Measurements from ENCODE around the gene BROX. TPM values are rescaled to one million over a fixed set of nuclear protein-coding genes. Genes with fewer than 3 reads are reported as not detected.

The BROX gene
- total and polyA plus RNA-seq, 10 of the 15 experiments (the other 5 are each of a cell fraction or from before 2014, with no cell fraction given): 5.8 to 42.0 (median 16.8) TPM

- Histone ChIP-seq H3K36me3 (ENCODE audit: control insufficient read depth in 2 of 2, insufficient read depth in 2 of 2, low read length in 1 of 2) (0 out of 4 replicates have a peak, but pooled peaks cover 0 to 4% of the 10 kb centered on the region in 2 experiments), H3K4me2 (ENCODE audit: control insufficient read depth, insufficient read depth) (no peak overlapping the region), H2AFZ (ENCODE audit: control insufficient read depth, low read depth, low read length) (no peak overlapping the region), H3K4me1 (ENCODE audit: control insufficient read depth, insufficient read depth, low read length) (no peaks in the 10 kb centered on the region), H4K20me1 (ENCODE audit: control insufficient read depth, insufficient read depth) (no peaks in the 10 kb centered on the region), H3K79me2 (ENCODE audit: control insufficient read depth, insufficient read depth, low read length) (peaks cover 4% of the 10 kb centered on the region), H3K4me3 (no peak overlapping the region), H3K27me3 (replicated peaks in 1 of 2; ENCODE audit: control insufficient read depth in 2 of 2, insufficient read depth in 2 of 2, low read length in 1 of 2) (no peaks in the 10 kb centered on the region), H3K9me3 (replicated peaks; ENCODE audit: control insufficient read depth, insufficient read depth, low read length) (no peaks in the 10 kb centered on the region; the same call in 2 of the 3 replicates), H3K9ac (ENCODE audit: control insufficient read depth, insufficient read depth, low read length) (no peak overlapping the region), H3K27ac (ENCODE audit: control insufficient read depth, insufficient read depth) (no peak overlapping the region)
- ChIA-PET CTCF (interaction anchor here (1.3 to 1.5 kb wide), 2 partner anchors 15 to 35 kb away, joined by 3 to 4 read pairs; no protein-coding TSS in a partner anchor), SMC1A (ENCODE audit: uncharacterized antibody, unreplicated experiment) (interaction anchor here (0.7 to 1.5 kb wide), 2 partner anchors 18 to 883 kb away, joined by 3 read pairs; no protein-coding TSS in a partner anchor), POLR2A (no interaction called here), RAD21 (ENCODE audit: unreplicated experiment) (interaction anchor here (1.4 kb wide), 1 partner anchor 8 kb away, joined by 3 read pairs; the partner anchor contains the start of genes AIDA and BROX)
- TF ChIP-seq REST (IDR thresholded peaks at IDR 0.05; ENCODE audit: low read depth, low read length) (no peak), CBFB (IDR thresholded peaks at IDR 0.05; ENCODE audit: low read depth) (no peak), NR2C2 (IDR thresholded peaks at IDR 0.05; ENCODE audit: borderline replicate concordance, control insufficient read depth, insufficient read length, low read depth) (no peak), IRF4 (IDR thresholded peaks at IDR 0.05; ENCODE audit: low read depth, low read length) (no peak), POU2F2 (IDR thresholded peaks at IDR 0.05; ENCODE audit: borderline replicate concordance, low read depth, low read length) (no peak), CBX5 (IDR thresholded peaks at IDR 0.05; ENCODE audit: low read depth) (no peak), EED (IDR thresholded peaks at IDR 0.05; ENCODE audit: low read depth) (no peak), RUNX3 (IDR thresholded peaks at IDR 0.05; ENCODE audit: low read length) (no peak)
- ATAC-seq (no peak), DNase-seq (ENCODE audit: low read depth, low spot score) (no peak), FAIRE-seq (no peak)
- no TSS peak for BruUV-seq (replicated peaks)
- 100% methylated on average over 1 of the region's 1 CpG for WGBS (ENCODE audit: insufficient coverage, insufficient replicate concordance, low lambda C conversion rate, missing lambda C conversion rate)
- in situ Hi-C loops (cut with MboI): no loop called here
- intact Hi-C loops (cut with micrococcal nuclease; ENCODE audit: unreplicated experiment): no loop called here
Observed at GRCh38 chr1:222704260-222704659, 8.1 kb upstream of the BROX start.
